Measurements from ENCODE around the gene POU6F2.
A peak's percentile ranks its signal among the peaks of the same experiment; 100 is the strongest.

POU6F2 gene

GRCh38 chr7:39356172-39356925 is 378.6 kb downstream of the POU6F2 start:
- TF ChIP-seq, protein P1, sequence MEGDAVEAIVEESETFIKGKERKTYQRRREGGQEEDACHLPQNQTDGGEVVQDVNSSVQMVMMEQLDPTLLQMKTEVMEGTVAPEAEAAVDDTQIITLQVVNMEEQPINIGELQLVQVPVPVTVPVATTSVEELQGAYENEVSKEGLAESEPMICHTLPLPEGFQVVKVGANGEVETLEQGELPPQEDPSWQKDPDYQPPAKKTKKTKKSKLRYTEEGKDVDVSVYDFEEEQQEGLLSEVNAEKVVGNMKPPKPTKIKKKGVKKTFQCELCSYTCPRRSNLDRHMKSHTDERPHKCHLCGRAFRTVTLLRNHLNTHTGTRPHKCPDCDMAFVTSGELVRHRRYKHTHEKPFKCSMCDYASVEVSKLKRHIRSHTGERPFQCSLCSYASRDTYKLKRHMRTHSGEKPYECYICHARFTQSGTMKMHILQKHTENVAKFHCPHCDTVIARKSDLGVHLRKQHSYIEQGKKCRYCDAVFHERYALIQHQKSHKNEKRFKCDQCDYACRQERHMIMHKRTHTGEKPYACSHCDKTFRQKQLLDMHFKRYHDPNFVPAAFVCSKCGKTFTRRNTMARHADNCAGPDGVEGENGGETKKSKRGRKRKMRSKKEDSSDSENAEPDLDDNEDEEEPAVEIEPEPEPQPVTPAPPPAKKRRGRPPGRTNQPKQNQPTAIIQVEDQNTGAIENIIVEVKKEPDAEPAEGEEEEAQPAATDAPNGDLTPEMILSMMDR (IDR thresholded peaks at IDR 0.05; ENCODE audit: low read depth, low read length, missing control alignments): no peak

DNA sequence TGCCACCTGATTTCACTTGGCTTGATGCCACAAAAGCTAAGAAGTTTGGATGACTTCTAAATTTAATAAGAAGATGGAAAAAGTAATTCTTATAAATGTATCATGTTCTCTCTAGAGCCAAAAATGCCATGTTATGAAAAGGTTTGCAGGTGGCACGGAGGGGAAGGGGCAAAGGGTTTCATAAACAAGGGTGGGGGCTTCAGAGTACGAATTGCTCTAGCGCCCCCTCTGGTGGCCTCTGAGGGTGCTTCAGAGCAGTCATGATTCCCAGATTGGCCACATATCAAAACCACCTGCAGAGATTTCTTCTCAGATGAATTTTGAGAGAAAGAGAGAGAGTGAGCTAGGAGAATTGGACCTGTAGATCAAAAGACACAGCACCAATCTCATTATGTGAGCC is 379.9 kb downstream of the POU6F2 start:
- H3K4me3 ChIP-seq (ENCODE audit: low read depth, low read length): no peak overlapping the region
- TF ChIP-seq, protein P1 (IDR thresholded peaks at IDR 0.05; ENCODE audit: low read depth, low read length, missing control alignments): peak; percentile 48
- no peak for DNase-seq (ENCODE audit: low read depth)

More at GRCh38 chr7:39356172-39356925, 378.6 kb downstream of the POU6F2 start:
- H3K4me3 ChIP-seq (ENCODE audit: low read depth, low read length): no peak overlapping the region
- DNase-seq (ENCODE audit: low read depth): no peak

GRCh38 chr7:39360038-39360437 is 382.3 kb downstream of the POU6F2 start:
- DNase-seq (ENCODE audit: low read depth): no peak
- no peak overlapping the region for H3K4me3 ChIP-seq (ENCODE audit: low read depth, low read length)
- TF ChIP-seq, protein P1 (IDR thresholded peaks at IDR 0.05; ENCODE audit: low read depth, low read length, missing control alignments): no peak

- DNase-seq (ENCODE audit: low read depth): no peak
- TF ChIP-seq, protein P1 (IDR thresholded peaks at IDR 0.05; ENCODE audit: low read depth, low read length, missing control alignments): no peak
- H3K4me3 ChIP-seq (ENCODE audit: low read depth, low read length): no peak overlapping the region
Observed at GRCh38 chr7:39360766-39361165, 383.1 kb downstream of the POU6F2 start.

DNA sequence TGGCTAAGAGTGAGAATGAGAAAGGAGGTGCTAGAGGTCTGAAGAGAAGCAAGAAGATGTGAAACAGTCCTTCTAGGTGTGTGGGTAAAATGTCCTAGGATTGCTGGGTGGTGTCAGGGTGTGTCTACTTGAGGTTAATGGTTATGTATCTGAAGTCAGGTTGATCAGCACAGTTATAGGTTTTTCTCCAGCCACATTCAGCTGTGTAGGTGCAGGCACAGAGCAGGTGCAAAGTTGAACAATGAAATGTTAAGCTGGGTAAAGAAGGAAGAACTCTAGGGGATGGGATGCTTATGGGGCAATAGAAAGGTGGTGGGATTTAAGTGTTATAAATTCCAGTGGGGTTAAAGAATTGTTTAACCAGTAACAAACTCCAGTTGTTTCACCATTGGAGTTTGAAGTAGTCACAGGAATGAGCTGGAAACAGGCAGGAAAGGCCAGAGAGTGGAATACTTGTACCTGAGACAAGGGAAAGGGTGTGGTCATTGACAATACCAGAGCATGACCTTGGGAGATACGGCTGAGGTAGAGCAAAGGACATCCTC is 388.1 kb downstream of the POU6F2 start:
- no peak for DNase-seq (ENCODE audit: low read depth)
- TF ChIP-seq, protein P1 (IDR thresholded peaks at IDR 0.05; ENCODE audit: low read depth, low read length, missing control alignments): no peak
- H3K4me3 ChIP-seq (ENCODE audit: low read depth, low read length): no peak overlapping the region

DNA sequence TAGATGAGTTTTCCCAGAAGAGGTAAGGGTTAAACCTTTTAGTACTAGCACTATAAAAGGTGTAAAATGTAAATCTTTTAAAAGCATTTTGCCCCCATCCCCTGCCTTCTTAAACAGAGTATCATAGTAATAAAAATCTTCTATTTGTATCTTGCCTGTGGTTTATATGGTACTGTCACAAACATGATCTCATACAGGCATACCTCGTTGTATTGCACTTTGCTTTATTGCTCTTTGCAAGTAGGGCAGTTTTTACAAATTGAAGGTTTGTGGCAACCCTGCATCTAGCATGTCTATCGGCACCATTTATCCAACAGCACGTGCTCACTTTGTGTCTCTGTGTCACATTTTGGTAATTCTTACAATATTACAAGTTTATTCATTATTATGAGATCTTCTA is 389.7 kb downstream of the POU6F2 start:
- no peak overlapping the region for H3K4me3 ChIP-seq (ENCODE audit: low read depth, low read length)
- no peak for DNase-seq (ENCODE audit: low read depth)
- TF ChIP-seq, protein P1 (IDR thresholded peaks at IDR 0.05; ENCODE audit: low read depth, low read length, missing control alignments): no peak

- no peak overlapping the region for H3K4me3 ChIP-seq (ENCODE audit: low read depth, low read length)
- TF ChIP-seq, protein P1 (IDR thresholded peaks at IDR 0.05; ENCODE audit: low read depth, low read length, missing control alignments): no peak
- DNase-seq (ENCODE audit: low read depth): no peak
Observed at GRCh38 chr7:39367943-39368342, 390.2 kb downstream of the POU6F2 start.
